CD4-positive, alpha-beta T cell treated with Interleukin-15 for 4 hours (primary cell): Measurements from ENCODE around the gene SPCS3.

ENCODE experiments used
- DNase-seq: peaks from one replicate; pipeline ENCODE4 v3.0.0-alpha.2; 2020; ENCODE audit warnings: low spot score

The SPCS3 gene

GRCh38 chr4:176350671-176351070 lies 30.9 kb downstream of the SPCS3 start:
- no peak for DNase-seq

GRCh38 chr4:176354884-176355283 lies 35.1 kb downstream of the SPCS3 start:
- DNase-seq, result no peak

GRCh38 chr4:176357359-176358082 lies 37.8 kb downstream of the SPCS3 start:
- no peak for DNase-seq

- no peak for DNase-seq
Measured at GRCh38 chr4:176358083-176358469, 38.3 kb downstream of the SPCS3 start.

GRCh38 chr4:176359590-176359989 lies 39.8 kb downstream of the SPCS3 start:
- DNase-seq, result no peak

GRCh38 chr4:176360446-176360845 lies 40.7 kb downstream of the SPCS3 start:
- DNase-seq, result no peak

- no peak for DNase-seq
Measured at GRCh38 chr4:176363072-176363471, 43.3 kb downstream of the SPCS3 start.

GRCh38 chr4:176367771-176368465 lies 48.2 kb downstream of the SPCS3 start:
- DNase-seq, result no peak

GRCh38 chr4:176376032-176376614 lies 56.4 kb downstream of the SPCS3 start:
- no peak for DNase-seq

- no peak for DNase-seq
Measured at GRCh38 chr4:176377780-176378179, 58.0 kb downstream of the SPCS3 start.

- DNase-seq, result no peak
Measured at GRCh38 chr4:176380352-176381157, 60.8 kb downstream of the SPCS3 start.
